ENCODE measurements around the gene CDCP2.

CDCP2 gene

GRCh38 chr1:54152696-54153095 is at the start of gene CDCP2:
CDCP2 (minus strand) TSS chr1:54153000; CDS start chr1:54152922, 78 bp downstream.
- in situ Hi-C loops (cut with HindIII; ENCODE audit: low sequenced_read_pairs) = no loop called here

GRCh38 chr1:54200519-54200997 is 47.8 kb upstream of the CDCP2 start:
- in situ Hi-C loops (cut with HindIII; ENCODE audit: low sequenced_read_pairs) = no loop called here

GRCh38 chr1:54199765-54200518 is 47.1 kb upstream of the CDCP2 start, which contains the start of the genes CYB5RL and MRPL37:
CYB5RL (minus strand) TSS chr1:54200030; CDS start chr1:54195616, 4,414 bp downstream.
MRPL37 (plus strand) TSS chr1:54200167; CDS start chr1:54200244, 77 bp downstream.
- in situ Hi-C loops (cut with HindIII; ENCODE audit: low sequenced_read_pairs) = no loop called here

DNA sequence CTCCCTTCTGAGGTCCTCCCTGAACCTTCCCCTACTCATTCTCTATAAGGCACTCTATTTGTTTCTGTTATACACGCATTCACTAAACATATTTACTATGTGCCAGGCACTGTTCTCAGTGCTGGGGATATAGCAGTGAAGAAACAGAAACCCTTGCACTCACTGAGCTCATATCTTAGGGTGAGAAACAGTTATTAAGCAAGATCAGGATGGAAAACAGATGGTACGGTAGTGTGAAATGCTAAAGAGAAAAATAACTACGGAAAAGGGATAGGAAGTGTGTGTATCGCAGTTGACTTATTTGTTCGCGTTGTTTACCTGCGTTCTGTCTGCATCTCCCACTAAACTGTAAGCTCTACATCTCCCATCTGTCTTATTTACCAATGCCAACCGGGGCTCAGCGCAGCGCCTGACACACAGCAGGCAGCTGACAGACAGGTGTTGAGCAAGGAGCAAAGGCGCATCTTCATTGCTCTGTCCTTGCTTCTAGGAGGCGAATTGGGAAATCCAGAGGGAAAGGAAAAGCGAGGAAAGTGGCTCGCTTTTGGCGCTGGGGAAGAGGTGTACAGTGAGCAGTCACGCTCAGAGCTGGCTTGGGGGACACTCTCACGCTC is 46.5 kb upstream of the CDCP2 start:
- in situ Hi-C loops (cut with HindIII; ENCODE audit: low sequenced_read_pairs) = no loop called here

DNA sequence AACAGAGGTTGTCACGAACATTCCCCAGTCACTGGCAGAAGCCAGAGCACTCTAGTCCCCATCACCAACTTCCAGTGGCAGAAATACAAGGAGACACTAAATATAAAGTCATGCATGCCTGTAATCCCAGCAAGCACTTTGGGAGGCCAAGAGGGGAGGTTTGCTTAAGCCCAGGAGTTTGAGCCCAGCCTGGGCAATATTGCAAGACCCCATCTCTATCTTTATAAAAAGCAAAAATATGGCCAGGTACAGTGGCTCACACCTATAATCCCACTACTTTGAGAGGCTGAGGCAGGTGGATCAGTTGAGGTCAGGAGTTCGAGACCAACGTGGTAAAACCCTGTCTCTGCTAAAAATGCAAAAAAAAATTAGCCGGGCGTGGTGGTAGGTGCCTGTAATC is 40.7 kb upstream of the CDCP2 start:
- in situ Hi-C loops (cut with HindIII; ENCODE audit: low sequenced_read_pairs) = no loop called here

GRCh38 chr1:54191525-54191924 is 38.7 kb upstream of the CDCP2 start:
- in situ Hi-C loops (cut with HindIII; ENCODE audit: low sequenced_read_pairs) = no loop called here

- in situ Hi-C loops (cut with HindIII; ENCODE audit: low sequenced_read_pairs) = no loop called here
These were observed 37.7 kb upstream of the CDCP2 start for GRCh38 chr1:54190526-54190925.

GRCh38 chr1:54188291-54188690 is 35.5 kb upstream of the CDCP2 start:
- in situ Hi-C loops (cut with HindIII; ENCODE audit: low sequenced_read_pairs) = no loop called here

DNA sequence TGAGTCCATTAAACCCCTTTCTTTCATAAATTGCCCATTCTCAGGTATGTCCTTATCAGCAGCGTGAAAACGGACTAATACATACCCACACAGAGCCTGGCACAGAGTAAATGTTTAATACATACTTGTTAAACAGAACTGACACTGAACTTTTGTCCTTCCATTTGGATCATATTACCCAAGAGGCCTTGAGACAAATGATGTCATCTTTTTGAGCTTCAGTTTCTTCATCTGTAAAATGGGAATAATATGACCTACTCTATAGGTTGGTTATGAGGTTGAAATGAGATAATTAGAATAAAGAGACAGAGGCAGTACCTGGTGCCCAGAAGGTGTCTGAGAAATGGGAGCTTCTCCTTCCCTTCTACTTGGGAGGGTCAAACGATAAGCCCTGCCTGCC is 33.3 kb upstream of the CDCP2 start:
- in situ Hi-C loops (cut with HindIII; ENCODE audit: low sequenced_read_pairs) = no loop called here

DNA sequence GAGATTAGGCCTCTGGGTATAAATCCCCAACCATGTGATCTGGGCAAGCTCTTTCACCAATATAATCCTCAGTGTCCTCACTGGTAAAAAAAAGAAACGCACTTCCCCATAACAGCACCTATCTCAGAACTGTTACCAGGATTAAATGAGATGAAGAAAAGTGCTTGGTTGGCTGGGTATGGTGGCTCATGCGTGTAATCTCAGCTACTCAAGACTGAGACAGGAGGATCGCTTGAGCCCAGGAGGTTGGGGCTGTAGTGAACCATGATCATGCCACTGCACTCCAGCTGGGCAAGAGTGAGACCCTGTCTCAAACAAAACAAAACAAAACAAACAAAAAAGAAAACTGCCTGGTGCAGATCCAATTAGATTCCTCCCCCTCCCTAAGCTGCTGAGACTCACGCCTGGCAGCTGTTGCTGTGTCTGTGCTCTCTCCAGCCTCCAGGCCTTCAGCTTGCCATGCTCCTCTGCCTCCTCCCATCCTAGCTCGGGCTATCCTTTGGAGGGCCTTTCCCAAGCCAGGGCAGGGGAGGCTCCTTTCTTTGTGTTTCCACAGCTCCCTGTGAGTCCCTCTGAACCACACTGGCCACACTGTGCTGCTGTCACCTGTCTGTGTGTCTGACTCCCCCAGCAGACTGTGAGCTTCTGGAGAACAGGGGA is 28.0 kb upstream of the CDCP2 start:
- in situ Hi-C loops (cut with HindIII; ENCODE audit: low sequenced_read_pairs) = no loop called here

DNA sequence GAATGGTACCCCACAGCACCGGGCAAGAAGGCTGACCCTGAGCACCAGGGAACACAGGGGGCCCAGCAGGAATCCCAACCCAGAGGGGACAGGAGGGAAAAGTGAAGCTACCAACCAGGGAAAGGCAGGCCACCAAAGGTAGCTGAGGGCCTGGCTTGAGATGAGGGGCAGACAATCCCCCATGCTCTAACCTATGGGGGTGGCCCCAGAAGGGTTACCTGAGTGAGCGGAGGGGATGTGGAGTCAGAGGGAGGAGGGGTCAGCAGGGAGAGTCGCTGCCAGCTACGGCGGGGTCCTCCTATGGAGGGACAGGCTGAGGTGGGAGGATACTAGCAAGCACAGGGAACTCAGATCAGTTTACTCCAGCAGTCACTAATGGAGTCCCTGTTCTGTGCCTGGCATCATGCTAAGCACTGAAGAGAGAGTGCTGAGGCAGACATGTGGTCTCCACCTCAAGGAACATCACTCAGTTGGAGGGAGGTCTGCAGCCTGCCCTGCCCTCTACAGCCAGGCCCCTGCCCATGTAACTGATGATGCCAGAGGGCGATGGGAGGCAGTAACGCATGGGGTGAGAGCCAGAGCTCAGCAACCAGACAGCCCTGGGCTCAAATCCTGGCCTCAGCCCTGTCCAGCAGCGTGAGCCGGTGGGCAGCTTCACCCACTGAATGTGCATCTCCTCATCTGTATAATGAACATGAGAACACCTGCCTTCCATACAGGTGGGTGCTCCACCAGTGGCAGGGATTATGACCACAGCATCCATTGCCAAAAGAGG is 25.7 kb upstream of the CDCP2 start:
- in situ Hi-C loops (cut with HindIII; ENCODE audit: low sequenced_read_pairs) = no loop called here

DNA sequence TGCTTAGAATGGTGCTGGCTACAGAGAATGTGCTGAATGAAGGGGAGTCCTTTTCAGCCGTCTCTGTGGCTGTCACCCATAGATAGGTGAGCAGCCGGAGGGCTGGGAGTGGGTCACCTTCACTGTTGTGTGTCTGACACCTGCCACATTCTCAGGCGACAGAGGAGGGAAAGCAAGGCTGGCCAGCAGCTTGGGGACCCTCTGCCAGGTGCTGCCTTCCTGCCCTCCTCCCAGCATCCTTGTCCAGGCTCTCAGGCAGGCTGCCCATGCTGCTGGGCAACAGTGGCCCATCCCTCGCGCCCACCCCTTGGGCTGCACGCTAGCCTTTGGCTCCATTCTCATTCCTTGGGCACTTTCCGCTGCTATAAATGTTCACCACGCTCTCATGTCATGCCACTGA is 24.9 kb upstream of the CDCP2 start:
- in situ Hi-C loops (cut with HindIII; ENCODE audit: low sequenced_read_pairs) = no loop called here

GRCh38 chr1:54176621-54177327 is 24.0 kb upstream of the CDCP2 start:
- in situ Hi-C loops (cut with HindIII; ENCODE audit: low sequenced_read_pairs) = no loop called here

GRCh38 chr1:54174106-54174505 is 21.3 kb upstream of the CDCP2 start:
- in situ Hi-C loops (cut with HindIII; ENCODE audit: low sequenced_read_pairs) = no loop called here

- in situ Hi-C loops (cut with HindIII; ENCODE audit: low sequenced_read_pairs) = no loop called here
These were observed 20.9 kb upstream of the CDCP2 start for GRCh38 chr1:54173681-54174080.

GRCh38 chr1:54172614-54173599 is 20.1 kb upstream of the CDCP2 start:
- in situ Hi-C loops (cut with HindIII; ENCODE audit: low sequenced_read_pairs) = no loop called here

DNA sequence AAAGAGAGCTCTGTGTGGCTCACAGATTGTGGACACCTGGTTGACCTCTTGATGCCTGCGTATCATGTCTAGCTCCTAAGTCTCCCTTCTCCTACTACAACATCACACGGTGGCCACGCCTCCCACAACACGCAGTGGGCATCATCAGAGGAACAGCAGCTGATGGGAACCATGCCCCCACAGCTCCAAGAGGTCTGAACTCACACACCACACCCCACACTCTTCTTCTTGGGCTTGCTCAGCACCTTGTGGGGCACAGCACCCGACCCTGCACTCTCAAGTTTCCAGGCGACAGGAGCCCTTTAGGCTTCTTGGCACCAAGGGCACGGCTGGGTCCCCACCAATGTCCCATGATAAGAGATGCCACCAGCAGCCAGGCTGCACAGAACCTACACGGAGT is 18.8 kb upstream of the CDCP2 start:
- in situ Hi-C loops (cut with HindIII; ENCODE audit: low sequenced_read_pairs) = no loop called here

DNA sequence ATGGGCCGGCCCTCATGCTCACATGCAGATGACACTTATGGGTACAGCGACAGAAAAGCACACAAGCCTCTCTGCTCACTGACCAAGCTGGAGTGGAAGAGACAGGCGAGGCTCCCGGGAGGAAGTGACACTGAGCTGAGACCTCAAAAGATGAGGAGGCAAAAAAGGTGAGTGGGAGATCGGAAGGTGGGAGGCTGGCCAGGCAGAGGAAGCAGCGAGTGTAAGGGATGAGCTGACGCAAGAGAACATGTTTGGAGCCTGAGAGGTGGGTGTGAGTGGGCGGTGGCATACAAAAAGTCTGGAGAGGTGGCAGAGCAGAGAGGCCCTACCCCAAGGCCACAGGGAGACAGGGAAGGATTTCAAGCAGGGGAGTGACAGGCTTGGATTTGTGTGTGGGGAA is 18.2 kb upstream of the CDCP2 start:
- in situ Hi-C loops (cut with HindIII; ENCODE audit: low sequenced_read_pairs) = no loop called here

GRCh38 chr1:54169068-54169467 is 16.3 kb upstream of the CDCP2 start:
- in situ Hi-C loops (cut with HindIII; ENCODE audit: low sequenced_read_pairs) = no loop called here

Data from DLD1 (cell line).